ENCODE data around the gene MIOS.

GRCh38 chr7:7566651-7567611 is at the start of gene MIOS:
- TF ChIP-seq ZNF274 (IDR thresholded peaks at IDR 0.05; ENCODE audit: low read depth, low read length) (no peak), SUZ12 (IDR thresholded peaks at IDR 0.05; ENCODE audit: extremely low read depth, insufficient read depth, insufficient read length) (no peak)

Measured in NT2/D1 (cell line).